H1 (cell line): Measurements from ENCODE around the gene CEP72. TPM values are rescaled to one million over a fixed set of nuclear protein-coding genes. Genes with fewer than 3 reads are reported as not detected.
A peak's percentile ranks its signal among the peaks of the same experiment; 100 is the strongest.

Experiments
- CTCF ChIA-PET: fragments of 300-600 bp; sonication (Branson Sonifier 250); formaldehyde crosslinking; loops from one replicate; lab custom pipeline; 2021; ENCODE audit not compliant: partially characterized antibody; lab: Charles Lee
- POLR2A ChIA-PET: fragments of 300-600 bp; sonication (Branson Sonifier 250); formaldehyde crosslinking; loops from one replicate; lab custom pipeline; 2021; ENCODE audit warnings: inconsistent platforms; ENCODE audit not compliant: partially characterized antibody; lab: Charles Lee
- DNase-seq, 2 experiments: peaks; one replicate each; pipeline versions ENCODE4 v3.0.0 to v3.0.0-alpha.2; 2010 to 2022; ENCODE audit warnings: low spot score in 2 of 2, low read depth in 1 of 2, mixed read lengths in 1 of 2
- FAIRE-seq: peaks from 2 replicates; lab custom pipeline; 2011; peaks lifted over from hg19 to GRCh38; lab: Jason Lieb, UNC
- H2AFZ ChIP-seq: 2 replicates; pipeline ENCODE4 v1.8.1; 2012; ENCODE audit warnings: low read length, inconsistent platforms
- H2AK5ac ChIP-seq: 2 replicates; pipeline ENCODE4 v1.6.1; 2013; ENCODE audit warnings: low read depth, low read length
- H2BK120ac ChIP-seq: replicated peaks from 2 replicates; pipeline ENCODE3; 2013; ENCODE audit warnings: low read depth, low read length, inconsistent platforms
- H2BK12ac ChIP-seq: 2 replicates; pipeline ENCODE4 v1.6.1; 2013; ENCODE audit warnings: low read depth, low read length
- H2BK15ac ChIP-seq: 2 replicates; pipeline ENCODE4 v1.6.1; 2013; ENCODE audit warnings: low read length
- H2BK20ac ChIP-seq: 2 replicates; pipeline ENCODE4 v1.6.1; 2013; ENCODE audit warnings: low read length
- H2BK5ac ChIP-seq: 2 replicates; pipeline ENCODE4 v1.6.1; 2013; ENCODE audit warnings: low read depth, low read length
- H3K14ac ChIP-seq: 2 replicates; pipeline ENCODE4 v1.6.1; 2013; ENCODE audit warnings: inconsistent platforms; ENCODE audit not compliant: insufficient read length
- H3K18ac ChIP-seq: 2 replicates; pipeline ENCODE4 v1.6.1; 2013; ENCODE audit warnings: low read length; ENCODE audit errors: extremely low read depth
- H3K23ac ChIP-seq: 2 replicates; pipeline ENCODE4 v1.6.1; 2013; ENCODE audit warnings: inconsistent platforms; ENCODE audit not compliant: insufficient read length
- H3K23me2 ChIP-seq: 2 replicates; pipeline ENCODE4 v1.6.1; 2013; ENCODE audit warnings: low read depth, low read length
- H3K27ac ChIP-seq: 2 replicates; pipeline ENCODE4 v1.6.1; 2011; ENCODE audit warnings: low read depth, low read length, inconsistent platforms
- H3K27me3 ChIP-seq, 4 experiments: replicated peaks in 1 of 4; 1 replicate in 1 of 4; 2 replicates in 3 of 4; pipeline versions ENCODE4 v1.6.1 to v1.8.1; 2011 to 2013; ENCODE audit warnings: low read length in 3 of 4, mild to moderate bottlenecking in 3 of 4, inconsistent platforms in 2 of 4, mixed read lengths in 2 of 4, moderate library complexity in 1 of 4; ENCODE audit not compliant: control insufficient read depth in 3 of 4, insufficient read depth in 3 of 4; ENCODE audit errors: extremely low read depth in 1 of 4
- H3K36me3 ChIP-seq, 4 experiments: 2 replicates each; pipeline versions ENCODE4 v1.6.1 to v1.8.1; 2011 to 2013; ENCODE audit warnings: mild to moderate bottlenecking in 4 of 4, low read length in 3 of 4, moderate library complexity in 2 of 4, control low read depth in 1 of 4, inconsistent platforms in 1 of 4; ENCODE audit not compliant: insufficient read depth in 4 of 4, control insufficient read depth in 2 of 4
- H3K4ac ChIP-seq: replicated peaks from 2 replicates; pipeline ENCODE3; 2013; ENCODE audit warnings: low read length, low read depth, mixed read lengths, inconsistent platforms; ENCODE audit not compliant: insufficient read length
- H3K4me1 ChIP-seq, 4 experiments: replicated peaks in 1 of 4; 1 replicate in 1 of 4; 2 replicates in 3 of 4; pipeline versions ENCODE4 v1.6.1 to v1.8.1; 2011 to 2013; ENCODE audit warnings: low read length in 3 of 4, inconsistent platforms in 2 of 4, mixed read lengths in 1 of 4; ENCODE audit not compliant: insufficient read depth in 4 of 4, control insufficient read depth in 3 of 4
- H3K4me2 ChIP-seq, 2 experiments: 2 replicates each; pipeline versions ENCODE4 v1.6.1 to v1.8.1; 2011 to 2013; ENCODE audit warnings: low read depth in 2 of 2, low read length in 2 of 2, control low read depth in 1 of 2, inconsistent platforms in 1 of 2, mild to moderate bottlenecking in 1 of 2; ENCODE audit not compliant: insufficient read depth in 1 of 2
- H3K4me3 ChIP-seq, 4 experiments: fragments of 200-600, 300-600 bp in 1 of 4; sonication (generic), shearing (Covaris generic), sonication (Bioruptor Twin) in 1 of 4; 2 replicates each; pipeline versions ENCODE4 v1.5.1 to v1.8.1; 2011 to 2016; ENCODE audit warnings: low read length in 4 of 4, low read depth in 3 of 4, control low read depth in 2 of 4, inconsistent platforms in 2 of 4, mild to moderate bottlenecking in 2 of 4, mixed read lengths in 1 of 4, moderate library complexity in 1 of 4; ENCODE audit not compliant: insufficient read depth in 2 of 4; ENCODE audit errors: extremely low read depth in 1 of 4
- H3K56ac ChIP-seq: replicated peaks from 2 replicates; pipeline ENCODE3; 2013; ENCODE audit warnings: low read depth, mild to moderate bottlenecking, mixed read lengths, low read length, inconsistent platforms; ENCODE audit not compliant: insufficient read length
- H3K79me1 ChIP-seq: 2 replicates; pipeline ENCODE4 v1.6.1; 2013; ENCODE audit warnings: low read depth, low read length, control low read depth
- H3K79me2 ChIP-seq, 2 experiments: 2 replicates each; pipeline versions ENCODE4 v1.6.1 to v1.8.1; 2012 to 2013; ENCODE audit warnings: low read length in 2 of 2, mild to moderate bottlenecking in 2 of 2, inconsistent platforms in 1 of 2; ENCODE audit not compliant: insufficient read depth in 2 of 2, control insufficient read depth in 1 of 2
- H3K9ac ChIP-seq, 4 experiments: replicated peaks in 1 of 4; 1 replicate in 1 of 4; 2 replicates in 3 of 4; pipeline versions ENCODE4 v1.6.1 to v1.8.1; 2011 to 2013; ENCODE audit warnings: low read depth in 3 of 4, low read length in 3 of 4, control low read depth in 2 of 4, mild to moderate bottlenecking in 2 of 4, moderate library complexity in 2 of 4, inconsistent platforms in 1 of 4; ENCODE audit errors: extremely low read depth in 1 of 4
- H3K9me3 ChIP-seq, 2 experiments: 2 replicates each; pipeline versions ENCODE4 v1.6.1 to v1.8.1; 2012 to 2013; ENCODE audit warnings: mild to moderate bottlenecking in 2 of 2, moderate library complexity in 2 of 2, control low read depth in 1 of 2, inconsistent platforms in 1 of 2, low read depth in 1 of 2, low read length in 1 of 2, mixed read lengths in 1 of 2; ENCODE audit not compliant: insufficient read depth in 2 of 2
- H4K20me1 ChIP-seq, 2 experiments: replicated peaks in 1 of 2; 2 replicates each; pipeline versions ENCODE3 to v1.8.1; 2011 to 2013; ENCODE audit warnings: inconsistent platforms in 2 of 2, low read length in 2 of 2, mild to moderate bottlenecking in 1 of 2; ENCODE audit not compliant: insufficient read depth in 2 of 2, control insufficient read depth in 1 of 2
- H4K5ac ChIP-seq: 2 replicates; pipeline ENCODE4 v1.6.1; 2013; ENCODE audit warnings: low read length, low read depth, mixed read lengths, inconsistent platforms; ENCODE audit not compliant: insufficient read length
- H4K8ac ChIP-seq: 2 replicates; pipeline ENCODE4 v1.8.0; 2013; ENCODE audit warnings: mild to moderate bottlenecking, moderate library complexity, low read length, inconsistent platforms; ENCODE audit not compliant: insufficient read depth; ENCODE audit errors: extremely low read depth
- H4K91ac ChIP-seq: replicated peaks from 2 replicates; pipeline ENCODE3; 2013; ENCODE audit warnings: low read length, mixed read lengths, inconsistent platforms; ENCODE audit not compliant: insufficient read length
- HDAC2 ChIP-seq, 2 experiments: fragments of 300-600 bp in 1 of 2; sonication (generic) in 1 of 2; IDR thresholded peaks; 2 replicates each; pipeline ENCODE4 v1.6.1; 2011 to 2012; ENCODE audit warnings: low read depth in 2 of 2, low read length in 2 of 2, mild to moderate bottlenecking in 2 of 2, moderate library complexity in 2 of 2, borderline replicate concordance in 1 of 2, inconsistent platforms in 1 of 2
- KDM1A ChIP-seq: fragments of 200-600, 300-600 bp; sonication (generic); IDR thresholded peaks from 2 replicates; pipeline ENCODE4 v1.7.1; 2016; ENCODE audit warnings: mild to moderate bottlenecking, low read length, borderline replicate concordance
- RAD21 ChIP-seq, 2 experiments: IDR thresholded peaks in 1 of 2; conservative IDR thresholded peaks in 1 of 2; 2 replicates each; pipeline ENCODE4 v1.6.1; 2011; ENCODE audit warnings: low read depth in 2 of 2, low read length in 2 of 2, improper control_type of control experiment in 1 of 2, inconsistent platforms in 1 of 2, mild to moderate bottlenecking in 1 of 2, moderate library complexity in 1 of 2
- WGBS, 2 experiments: shearing (Covaris generic) in 1 of 2; methylation state at CpG; one replicate each; pipeline versions ENCODE4 v1.1.6 to v1.1.7; 2013 to 2015; ENCODE audit warnings: low lambda C conversion rate in 2 of 2, mixed read lengths in 2 of 2, inconsistent platforms in 1 of 2, low coverage in 1 of 2, missing lambda C conversion rate in 1 of 2; ENCODE audit not compliant: insufficient replicate concordance in 2 of 2, insufficient coverage in 1 of 2, insufficient read length in 1 of 2; ENCODE audit errors: extremely low coverage in 1 of 2, missing lambda C conversion rate in 1 of 2; 5-methylcytosine and 5-hydroxymethylcytosine counted together
- polyA plus RNA-seq, 7 experiments: library from polyadenylated mRNA; depleted of rRNA in 3 of 7; stranded (reverse) in 5 of 7; unstranded in 2 of 7; fragments of >200 nt in 5 of 7; fragments of 200-250 nt in 2 of 7; gene quantifications; 1 replicate in 5 of 7; 2 replicates in 1 of 7; 4 replicates in 1 of 7; pipeline versions ENCODE4 v1.2.1 to v1.2.3, GENCODE V29; 2011 to 2013; ENCODE audit warnings: missing spikeins in 2 of 7, mixed read lengths in 2 of 7
- total RNA-seq: library from RNA; stranded (reverse); fragmentation: NEBNext Ultra II Directional; extraction: Animal tissue kit (Norgen Biotek cat#: 25700); gene quantifications from 2 replicates; pipeline ENCODE4 v1.2.1, GENCODE V29; 2021

The CEP72 gene
- total and polyA plus RNA-seq, 2 of the 8 experiments (the other 6 are each of a cell fraction or from before 2014, with no cell fraction given) = 13.1 to 19.6 TPM

DNA sequence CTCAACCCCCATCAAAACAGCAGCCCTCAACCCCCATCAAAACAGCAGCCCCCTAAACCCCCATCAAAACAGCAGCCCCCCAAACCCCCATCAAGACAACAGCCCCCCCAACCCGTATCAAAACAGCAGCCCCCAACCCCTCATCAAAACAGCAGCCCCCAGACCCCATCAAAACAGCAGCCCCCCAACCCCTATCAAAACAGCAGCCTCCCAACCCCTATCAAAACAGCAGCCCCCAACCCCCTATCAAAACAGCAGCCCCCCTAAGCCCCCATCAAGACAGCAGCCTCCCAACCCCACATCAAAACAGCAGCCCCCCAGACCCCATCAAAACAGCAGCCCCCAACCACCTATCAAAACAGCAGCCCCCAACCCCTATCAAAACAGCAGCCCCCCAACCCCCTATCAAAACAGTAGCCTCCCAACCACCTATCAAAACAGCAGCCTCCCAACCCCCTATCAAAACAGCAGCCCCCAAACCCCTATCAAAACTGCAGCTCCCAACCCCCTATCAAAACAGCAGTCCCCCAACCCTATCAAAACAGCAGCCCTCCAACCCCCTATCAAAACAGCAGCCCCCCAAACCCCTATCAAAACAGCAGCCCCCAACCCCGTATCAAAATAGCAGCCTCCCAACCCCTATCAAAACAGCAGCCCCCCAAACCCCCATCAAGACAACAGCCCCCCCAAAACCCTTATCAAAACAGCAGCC is 79.8 kb downstream of the CEP72 start:
- 0 out of 7 replicates have a peak, but pooled peaks cover 0 to 2% (median 0%) of the 10 kb centered on the region in 4 experiments for H3K4me1 ChIP-seq
- H3K27ac ChIP-seq = no peak overlapping the region
- no peaks in the 10 kb centered on the region for H3K36me3 ChIP-seq
- no peak overlapping the region for H2AK5ac ChIP-seq
- H3K18ac ChIP-seq = no peak overlapping the region
- TF ChIP-seq RAD21 (IDR thresholded peaks at IDR 0.05 in 1 of 2, conservative IDR thresholded peaks at IDR 0.05 in 1 of 2; ENCODE audit: low read depth in 2 of 2, low read length in 2 of 2) = no peak
- 0 out of 2 replicates have a peak, but pooled peaks have one; percentile 48 for TF ChIP-seq KDM1A
- no peak for TF ChIP-seq HDAC2 (IDR thresholded peaks at IDR 0.05; ENCODE audit: borderline replicate concordance in 1 of 2, low read depth in 2 of 2, low read length in 2 of 2)
- TF ChIP-seq, all 59 proteins: peak for 1
- Histone ChIP-seq H3K9me3 (no peaks in the 10 kb centered on the region), H3K79me1 (no peaks in the 10 kb centered on the region), H2BK15ac (no peak overlapping the region), H2BK20ac (no peak overlapping the region), H2BK5ac (no peak overlapping the region), H2AFZ (no peak overlapping the region), H4K8ac (no peak overlapping the region), H3K9ac (no peak overlapping the region), H3K23me2 (no peaks in the 10 kb centered on the region; the same call in 1 of the 2 replicates), H4K91ac (no peak overlapping the region), H3K56ac (no peak overlapping the region), H3K27me3 (peaks cover 3 to 13% (median 12%) of the 10 kb centered on the region in 4 experiments), H3K4me3 (peak overlapping the region in 1 of 4 experiments; percentile 49; a peak in 1 of 8 replicates), H3K23ac (no peak overlapping the region), H2BK12ac (no peak overlapping the region), H3K4me2 (peak overlapping the region in 1 of 2 experiments; percentile 50; a peak in 1 of 4 replicates), H3K14ac (no peak overlapping the region), H3K79me2 (no peaks in the 10 kb centered on the region), H3K4ac (no peak overlapping the region), H4K5ac (no peak overlapping the region), H2BK120ac (no peak overlapping the region), H4K20me1 (no peaks in the 10 kb centered on the region)
- WGBS, 2 experiments = no CpG with 5 or more reads among the region's 2 CpGs
- POLR2A ChIA-PET = interaction anchor here (0.6 kb wide), 1 partner anchor 17 kb away, joined by 3 read pairs; no protein-coding TSS in a partner anchor
- no peak for DNase-seq
- no peak for FAIRE-seq
- CTCF ChIA-PET = no interaction called here
